SU-DHL-6 (cell line): Measurements from ENCODE around the gene GSTCD.
"Not testable (repeated sequence)": the region's sequence is repeated elsewhere in the genome, so short reads cannot be mapped to it uniquely, and the experiment has no call there.

Experiments used
- H2AFZ ChIP-seq: fragments of 200-600 bp; sonication (generic); 2 replicates; pipeline ENCODE4 v1.6.1; 2014; ENCODE audit warnings: low read depth, mild to moderate bottlenecking, moderate library complexity, mixed read lengths, antibody characterized with exemption, low read length; ENCODE audit not compliant: severe bottlenecking
- H3F3A ChIP-seq: fragments of 200-600 bp; shearing (Covaris generic); 2 replicates; pipeline ENCODE4 v1.6.0; 2016; ENCODE audit warnings: antibody characterized with exemption, mild to moderate bottlenecking; ENCODE audit not compliant: insufficient read depth
- H3K27ac ChIP-seq: fragments of 200-600 bp; sonication (generic); 2 replicates; pipeline ENCODE4 v1.5.1; 2016; ENCODE audit warnings: low read depth, mild to moderate bottlenecking, low read length, moderate library complexity, mixed read lengths
- H3K27me3 ChIP-seq: fragments of 200-600 bp; sonication (generic), shearing (Covaris generic); 2 replicates; pipeline ENCODE4 v1.6.0; 2014; ENCODE audit warnings: mild to moderate bottlenecking, low read length
- H3K36me3 ChIP-seq: fragments of 200-600 bp; sonication (generic); 2 replicates; pipeline ENCODE4 v1.6.1; 2014; ENCODE audit warnings: mild to moderate bottlenecking, low read length, mixed read lengths
- H3K4me2 ChIP-seq: fragments of 300-600, 200-600 bp; shearing (Covaris generic), sonication (generic); 2 replicates; pipeline ENCODE4 v1.6.0; 2014; ENCODE audit warnings: low read length, low read depth, mild to moderate bottlenecking; ENCODE audit not compliant: poor library complexity, severe bottlenecking
- H3K4me3 ChIP-seq: fragments of 200-600 bp; sonication (generic); 2 replicates; pipeline ENCODE4 v1.5.1; 2014; ENCODE audit warnings: antibody characterized with exemption, low read length, mild to moderate bottlenecking, mixed read lengths; ENCODE audit not compliant: insufficient read depth, poor library complexity, severe bottlenecking
- H3K79me2 ChIP-seq: fragments of 200-600 bp; sonication (generic); 2 replicates; pipeline ENCODE4 v1.6.1; 2014; ENCODE audit warnings: mild to moderate bottlenecking, low read length, moderate library complexity; ENCODE audit not compliant: insufficient read depth
- H3K9ac ChIP-seq: fragments of 200-600 bp; sonication (generic); 2 replicates; pipeline ENCODE4 v1.7.0; 2014; ENCODE audit warnings: mild to moderate bottlenecking, low read length
- H3K9me2 ChIP-seq: fragments of 200-600 bp; sonication (generic); replicated peaks from 2 replicates; pipeline ENCODE4 v1.6.1; 2014; ENCODE audit warnings: low read length; ENCODE audit not compliant: insufficient read depth
- H3K9me3 ChIP-seq: fragments of 200-600 bp; sonication (generic); 2 replicates; pipeline ENCODE4 v1.6.1; 2014; ENCODE audit warnings: low read length, mixed read lengths; ENCODE audit not compliant: insufficient read depth
- H4K20me1 ChIP-seq: fragments of 200-600 bp; sonication (generic); 2 replicates; pipeline ENCODE4 v1.6.1; 2014; ENCODE audit warnings: low read depth, mild to moderate bottlenecking, antibody characterized with exemption, low read length, moderate library complexity, mixed read lengths
- EZH2phosphoT487 ChIP-seq: fragments of 200-600 bp; sonication (generic), shearing (Covaris generic); conservative IDR thresholded peaks from 2 replicates; pipeline ENCODE4 v1.6.1; 2018; ENCODE audit warnings: mild to moderate bottlenecking, antibody characterized with exemption, low read length, moderate library complexity, mixed read lengths
- TF ChIP-seq, protein P1 (sequence below): fragments of 200-600 bp; sonication (generic); IDR thresholded peaks from one replicate; pipeline ENCODE4 v1.5.1; 2017; ENCODE audit warnings: antibody characterized with exemption, mild to moderate bottlenecking, low read length, moderate library complexity; ENCODE audit not compliant: insufficient read depth, poor library complexity, severe bottlenecking

Gene GSTCD

DNA sequence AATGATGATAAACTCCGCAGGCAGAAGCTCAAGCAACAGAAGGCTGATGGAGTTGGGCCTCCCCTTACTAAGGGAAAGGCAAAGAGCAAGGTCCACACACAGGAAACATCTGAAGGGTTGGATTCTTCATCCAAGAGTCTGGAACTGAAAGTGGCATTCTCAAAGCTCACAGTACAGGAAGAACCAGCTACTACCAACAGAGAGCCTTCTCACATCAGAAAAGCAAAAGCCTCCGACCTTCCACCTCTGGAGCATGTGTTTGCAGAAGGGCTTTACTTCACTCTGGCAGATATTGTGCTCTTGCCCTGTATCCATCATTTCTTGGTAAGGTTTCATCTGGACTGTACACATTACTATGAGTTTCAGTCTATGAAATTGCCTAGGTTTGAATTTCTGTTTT lies 10.6 kb downstream of the GSTCD start:
- H3K79me2 ChIP-seq: no peaks in the 10 kb centered on the region

DNA sequence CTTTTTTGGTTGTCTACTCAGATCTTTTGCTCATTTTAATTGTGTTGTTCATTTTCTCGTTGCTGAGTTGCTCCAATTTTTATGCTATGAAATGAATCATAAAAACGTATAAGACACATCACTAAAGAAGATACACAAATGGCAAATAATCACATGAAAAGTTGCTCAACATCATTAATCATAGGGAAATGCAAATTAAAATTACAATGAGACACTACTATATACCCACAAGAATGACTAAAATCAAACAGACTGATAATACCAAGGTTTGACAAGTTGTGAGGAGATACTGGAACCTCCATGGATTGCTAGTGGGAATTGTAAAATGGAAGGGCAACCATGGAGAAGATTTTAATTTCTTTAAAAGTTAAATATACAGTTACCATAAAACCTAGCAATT lies 17.0 kb downstream of the GSTCD start:
- no peak overlapping the region for H3K27ac ChIP-seq
- no peak overlapping the region for H2AFZ ChIP-seq
- H3K4me2 ChIP-seq: no peak overlapping the region
- no peaks in the 10 kb centered on the region for H4K20me1 ChIP-seq
- H3K9me3 ChIP-seq: no peaks in the 10 kb centered on the region
- no peaks in the 10 kb centered on the region for H3K79me2 ChIP-seq
- H3F3A ChIP-seq: no peaks in the 10 kb centered on the region
- H3K9me2 ChIP-seq: no peaks in the 10 kb centered on the region
- no peak overlapping the region for H3K4me3 ChIP-seq
- H3K27me3 ChIP-seq: no peaks in the 10 kb centered on the region
- no peak for TF ChIP-seq EZH2phosphoT487
- TF ChIP-seq, protein P1, sequence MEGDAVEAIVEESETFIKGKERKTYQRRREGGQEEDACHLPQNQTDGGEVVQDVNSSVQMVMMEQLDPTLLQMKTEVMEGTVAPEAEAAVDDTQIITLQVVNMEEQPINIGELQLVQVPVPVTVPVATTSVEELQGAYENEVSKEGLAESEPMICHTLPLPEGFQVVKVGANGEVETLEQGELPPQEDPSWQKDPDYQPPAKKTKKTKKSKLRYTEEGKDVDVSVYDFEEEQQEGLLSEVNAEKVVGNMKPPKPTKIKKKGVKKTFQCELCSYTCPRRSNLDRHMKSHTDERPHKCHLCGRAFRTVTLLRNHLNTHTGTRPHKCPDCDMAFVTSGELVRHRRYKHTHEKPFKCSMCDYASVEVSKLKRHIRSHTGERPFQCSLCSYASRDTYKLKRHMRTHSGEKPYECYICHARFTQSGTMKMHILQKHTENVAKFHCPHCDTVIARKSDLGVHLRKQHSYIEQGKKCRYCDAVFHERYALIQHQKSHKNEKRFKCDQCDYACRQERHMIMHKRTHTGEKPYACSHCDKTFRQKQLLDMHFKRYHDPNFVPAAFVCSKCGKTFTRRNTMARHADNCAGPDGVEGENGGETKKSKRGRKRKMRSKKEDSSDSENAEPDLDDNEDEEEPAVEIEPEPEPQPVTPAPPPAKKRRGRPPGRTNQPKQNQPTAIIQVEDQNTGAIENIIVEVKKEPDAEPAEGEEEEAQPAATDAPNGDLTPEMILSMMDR: no peak
- H3K9ac ChIP-seq: no peak overlapping the region
- no peaks in the 10 kb centered on the region for H3K36me3 ChIP-seq

More for the DNA sequence above, 10.6 kb downstream of the GSTCD start:
- Histone ChIP-seq H3K9me2 (no peaks in the 10 kb centered on the region), H3K36me3 (no peaks in the 10 kb centered on the region), H4K20me1 (no peaks in the 10 kb centered on the region), H3K9me3 (no peaks in the 10 kb centered on the region), H3F3A (no peaks in the 10 kb centered on the region), H2AFZ (no peak overlapping the region), H3K9ac (no peak overlapping the region), H3K4me2 (no peak overlapping the region), H3K27ac (no peak overlapping the region), H3K4me3 (no peak overlapping the region), H3K27me3 (no peaks in the 10 kb centered on the region)
- TF ChIP-seq, protein P1: no peak
- TF ChIP-seq EZH2phosphoT487: no peak

DNA sequence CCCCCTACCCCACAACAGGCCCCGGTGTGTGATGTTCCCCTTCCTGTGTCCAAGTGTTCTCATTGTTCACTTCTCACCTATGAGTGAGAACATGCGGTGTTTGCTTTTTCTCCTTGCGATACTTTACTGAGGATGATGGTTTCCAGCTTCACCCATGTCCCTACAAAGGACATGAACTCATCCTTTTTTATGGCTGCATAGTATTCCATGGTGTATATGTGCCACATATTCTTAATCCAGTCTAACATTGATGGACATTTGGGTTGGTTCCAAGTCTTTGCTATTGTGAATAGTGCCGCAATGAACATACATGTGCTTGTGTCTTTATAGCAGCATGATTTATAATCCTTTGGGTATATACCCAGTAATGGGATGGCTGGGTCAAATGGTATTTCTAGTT lies 21.3 kb downstream of the GSTCD start:
- H3K9me3 ChIP-seq, H2AFZ ChIP-seq, H3F3A ChIP-seq, H3K79me2 ChIP-seq, H3K36me3 ChIP-seq, H3K27me3 ChIP-seq, H3K4me3 ChIP-seq, H3K27ac ChIP-seq, H3K4me2 ChIP-seq, H4K20me1 ChIP-seq, H3K9ac ChIP-seq, H3K9me2 ChIP-seq: not testable (repeated sequence)

DNA sequence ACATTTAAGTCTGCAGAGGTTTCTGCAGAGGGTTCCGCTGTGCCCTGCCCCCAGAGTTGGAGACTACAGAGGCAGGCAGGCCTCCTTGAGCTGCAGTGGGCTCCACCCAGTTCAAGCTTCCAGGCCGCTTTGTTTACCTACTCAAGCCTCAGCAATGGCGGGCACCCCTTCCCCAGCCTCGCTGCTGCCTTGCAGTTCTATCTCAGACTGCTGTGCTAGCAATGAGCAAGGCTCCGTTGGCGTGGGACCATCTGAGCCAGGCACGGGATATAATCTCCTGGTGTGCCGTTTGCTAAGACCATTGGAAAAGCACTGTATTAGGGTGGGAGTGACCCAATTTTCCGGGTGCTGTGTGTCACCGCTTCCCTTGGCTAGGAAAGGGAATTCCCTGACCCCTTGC lies 26.6 kb downstream of the GSTCD start:
- H3K9me3 ChIP-seq, H3K9ac ChIP-seq, H3K36me3 ChIP-seq, H3K79me2 ChIP-seq, H3K4me3 ChIP-seq, H3K27me3 ChIP-seq, H2AFZ ChIP-seq, H3K4me2 ChIP-seq, H3F3A ChIP-seq, H3K27ac ChIP-seq, H3K9me2 ChIP-seq, H4K20me1 ChIP-seq: not testable (repeated sequence)
